ENCODE data around the gene PON3.

Gene PON3

DNA sequence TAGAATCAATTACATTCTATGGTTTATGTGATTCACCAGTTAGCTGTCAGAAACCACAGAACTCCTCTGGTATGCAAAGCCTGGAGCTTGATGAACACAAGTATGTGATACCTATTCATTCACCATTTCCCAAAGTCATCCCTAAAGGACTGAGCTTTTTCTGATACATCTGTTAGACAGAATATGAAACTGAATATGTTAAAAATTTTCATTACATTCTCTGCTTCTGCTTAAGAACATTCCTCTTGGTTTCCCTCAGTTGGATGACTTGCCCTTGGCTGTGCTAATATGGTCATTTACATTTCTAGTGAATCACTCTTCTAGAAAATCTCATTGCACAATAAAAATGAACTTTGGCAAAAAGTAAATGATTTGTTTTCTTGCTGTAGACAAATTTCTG, 61.1 kb downstream of the PON3 start:
- DNase-seq = no peak

DNA sequence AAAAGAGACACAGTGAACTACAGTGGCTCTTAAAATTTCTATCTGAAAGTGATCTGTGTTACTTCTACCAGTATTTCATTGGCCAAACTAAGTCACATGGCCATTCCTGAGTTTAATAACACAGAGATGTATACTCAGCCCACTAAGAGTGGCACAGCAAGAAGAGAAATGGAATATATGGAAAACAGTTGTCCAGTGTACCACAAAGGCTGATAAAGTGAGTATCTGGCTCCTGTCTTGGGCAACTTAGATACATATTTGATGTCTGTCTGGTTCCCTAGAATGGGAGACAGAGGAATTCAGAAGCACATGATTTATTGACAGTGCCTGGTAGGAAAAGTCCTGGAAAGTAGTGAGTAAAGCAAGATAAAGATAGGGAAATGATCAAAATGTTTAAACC, 61.7 kb downstream of the PON3 start:
- DNase-seq = no peak

GRCh38 chr7:95330961-95331337, 65.2 kb downstream of the PON3 start:
- DNase-seq = no peak

- DNase-seq = no peak
Observed at GRCh38 chr7:95330204-95330960, 65.8 kb downstream of the PON3 start.

GRCh38 chr7:95327356-95327755, 68.8 kb downstream of the PON3 start:
- DNase-seq = no peak

DNA sequence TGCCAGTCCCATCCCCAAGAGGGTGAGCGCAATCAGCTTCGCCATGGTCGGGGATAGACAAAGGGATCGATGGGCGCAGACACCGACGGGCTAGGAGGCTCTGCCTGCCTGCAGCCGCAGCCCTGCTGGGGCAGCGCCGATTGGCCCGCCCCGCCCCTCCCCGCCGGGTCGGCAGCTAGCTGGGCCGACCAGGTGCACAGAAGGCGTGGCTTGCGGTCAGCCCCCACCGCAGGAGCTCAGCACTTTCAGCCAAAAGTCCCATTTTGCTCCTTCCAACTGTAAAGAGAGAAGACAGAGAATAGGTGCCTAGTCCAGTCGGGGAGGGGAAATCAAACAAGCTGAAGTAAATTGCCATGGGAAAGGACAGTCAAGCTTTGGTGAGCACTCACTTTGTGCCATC, 71.7 kb downstream of the PON3 start, which contains the start of gene PON1:
PON1 (minus strand) TSS at position 102 of the 400 bp plus-strand sequence; CDS start at position 45, 57 bp downstream.
- no peak for DNase-seq

- DNase-seq = no peak
Observed at GRCh38 chr7:95323410-95324129, 72.6 kb downstream of the PON3 start.

GRCh38 chr7:95322854-95323253, 73.3 kb downstream of the PON3 start:
- no peak for DNase-seq

DNA sequence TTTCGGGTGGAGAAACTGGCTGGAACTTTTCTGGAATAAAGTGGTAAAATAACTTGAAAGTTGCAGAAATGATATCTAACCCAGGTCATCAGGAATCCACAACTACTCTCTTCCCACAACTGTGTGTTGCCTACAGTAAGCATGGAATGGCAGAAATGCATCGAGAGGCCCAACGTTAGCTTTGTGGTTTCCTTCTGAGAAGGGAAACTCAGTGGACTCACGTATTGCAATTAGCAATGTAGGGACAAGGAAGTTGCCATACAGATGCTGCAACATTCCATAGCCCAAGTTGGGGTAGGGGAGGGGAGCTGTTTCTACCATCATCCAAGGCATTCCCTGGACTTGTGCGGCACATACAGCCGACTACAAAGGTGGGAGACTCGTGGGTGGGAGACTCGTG, 73.8 kb downstream of the PON3 start:
- DNase-seq = no peak

GRCh38 chr7:95321720-95322119, 74.5 kb downstream of the PON3 start:
- DNase-seq = no peak

DNA sequence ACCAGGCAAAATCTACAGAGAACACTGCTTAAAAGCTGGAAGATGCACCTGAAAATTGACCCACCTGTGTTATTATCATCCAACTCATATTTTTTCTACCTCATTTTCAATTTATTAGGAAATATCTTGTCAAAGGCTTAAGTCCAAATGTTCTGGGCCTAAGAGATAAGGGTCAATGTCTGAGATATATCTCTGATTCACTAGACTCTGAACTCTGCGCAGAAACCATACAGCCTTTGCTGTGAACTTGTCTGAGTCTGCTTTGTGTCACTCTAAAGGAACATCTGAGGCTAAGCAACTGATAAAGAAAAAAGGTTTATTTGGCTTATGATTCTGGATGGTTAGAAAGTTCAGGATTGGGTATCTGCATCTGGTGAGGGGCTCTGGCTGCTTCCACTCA, 75.5 kb downstream of the PON3 start:
- no peak for DNase-seq

GRCh38 chr7:95319570-95319969, 76.6 kb downstream of the PON3 start:
- no peak for DNase-seq

- DNase-seq = peak; percentile 76
Observed at GRCh38 chr7:95318501-95319100, 77.6 kb downstream of the PON3 start.

GRCh38 chr7:95317966-95318365, 78.2 kb downstream of the PON3 start:
- DNase-seq = no peak

DNA sequence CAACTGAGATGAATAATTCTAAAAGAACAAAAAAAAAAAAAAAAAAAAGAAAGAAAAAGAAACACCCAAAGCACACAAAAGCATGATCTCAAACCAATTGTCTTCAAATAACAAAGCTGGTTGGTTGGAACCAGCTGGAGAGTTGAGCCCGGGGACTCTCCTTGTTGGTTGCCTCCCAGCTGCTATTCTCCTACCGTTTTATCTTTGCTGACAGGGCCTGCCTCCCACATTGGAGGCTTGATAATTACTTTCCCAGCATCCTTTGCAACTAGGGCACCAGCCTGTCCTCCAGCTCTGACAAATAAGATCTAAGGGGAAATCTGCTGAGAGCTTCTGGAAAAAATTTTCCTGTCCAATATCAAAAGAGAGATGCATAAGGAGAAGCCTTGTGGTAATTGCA, 78.6 kb downstream of the PON3 start:
- peak; percentile 18 for DNase-seq

GRCh38 chr7:95316588-95316987, 79.6 kb downstream of the PON3 start:
- no peak for DNase-seq

DNA sequence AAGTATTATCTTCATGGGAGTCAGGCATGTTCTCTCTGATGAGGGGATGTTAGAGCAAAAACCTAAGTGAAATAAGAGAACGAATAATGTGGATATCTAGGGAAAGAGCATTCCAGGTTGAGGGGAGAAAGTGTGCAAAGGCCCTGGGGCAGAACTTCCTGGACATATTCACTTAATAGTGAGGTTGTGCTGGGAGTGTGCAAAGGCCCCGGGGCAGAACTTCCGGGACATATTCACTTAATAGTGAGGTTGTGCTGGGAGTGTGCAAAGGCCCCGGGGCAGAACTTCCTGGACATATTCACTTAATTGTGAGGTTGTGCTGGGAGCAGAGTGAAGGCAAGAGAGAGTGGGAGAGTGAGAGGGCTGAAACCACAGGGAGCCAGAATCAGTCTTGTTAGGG, 83.6 kb downstream of the PON3 start:
- DNase-seq = no peak

- no peak for DNase-seq
Observed at GRCh38 chr7:95311389-95311788, 84.8 kb downstream of the PON3 start.

- no peak for DNase-seq
Observed at GRCh38 chr7:95309951-95310350, 86.2 kb downstream of the PON3 start.
